ENCODE measurements around the gene RSPO4. TPM values are rescaled to one million over a fixed set of nuclear protein-coding genes. Genes with fewer than 3 reads are reported as not detected.

Gene RSPO4
- total and polyA plus RNA-seq, 9 of the 15 experiments (the other 6 are each of a cell fraction or from before 2014, with no cell fraction given) = 0.04 to 0.34 TPM; not detected in 7

GRCh38 chr20:957544-957943 lies 44.6 kb downstream of the RSPO4 start:
- in situ Hi-C loops (cut with MboI) = no loop called here
- peak in 1 of 4 experiments; percentile 13 for DNase-seq (ENCODE audit: extremely low read depth in 1 of 4, low spot score in 3 of 4)
- Histone ChIP-seq H2AFZ (ENCODE audit: low read depth, low read length) (no peak overlapping the region), H3K36me3 (ENCODE audit: control insufficient read depth, insufficient read depth, low read length) (no peaks in the 10 kb centered on the region), H3K4me1 (replicated peaks in 1 of 2; ENCODE audit: control insufficient read depth in 2 of 2, insufficient read depth in 2 of 2, low read length in 2 of 2) (peaks cover 0 to 9% of the 10 kb centered on the region in 2 experiments; a peak in 2 of 5 replicates), H3K79me2 (ENCODE audit: control insufficient read depth, insufficient read depth, low read length) (no peaks in the 10 kb centered on the region), H3K9me3 (replicated peaks; ENCODE audit: control insufficient read depth, insufficient read depth, low read depth, low read length) (no peaks in the 10 kb centered on the region), H3K4me2 (ENCODE audit: insufficient read depth, low read length) (no peak overlapping the region), H3K4me3 (no peak overlapping the region), H4K20me1 (replicated peaks; ENCODE audit: control insufficient read depth, insufficient read depth, low read length) (no peaks in the 10 kb centered on the region), H3K9ac (ENCODE audit: insufficient read depth in 1 of 2, low read depth in 2 of 2, low read length in 2 of 2) (no peak overlapping the region), H3K27me3 (ENCODE audit: control insufficient read depth in 2 of 2, insufficient read depth in 2 of 2, low read length in 2 of 2) (peaks cover 9 to 59% of the 10 kb centered on the region in 2 experiments), H3K9me1 (ENCODE audit: control insufficient read depth, insufficient read depth, low read length) (no peaks in the 10 kb centered on the region), H3K27ac (ENCODE audit: extremely low read depth, low read depth, low read length) (no peak overlapping the region)
- BruUV-seq (replicated peaks) = no TSS peak
- ChIA-PET POLR2A (no interaction called here), CTCF (ENCODE audit: low intra/inter-chr PET ratio) (interaction anchor here (0.6 kb wide), 1 partner anchor 119 kb away, joined by 3 read pairs; no protein-coding TSS in a partner anchor)
- WGBS (ENCODE audit: insufficient coverage, low coverage, missing lambda C conversion rate) = no CpG with 5 or more reads among the region's 1 CpG
- intact Hi-C loops (cut with micrococcal nuclease) = no loop called here
- no peak for ATAC-seq
- TF ChIP-seq RBFOX2 (IDR thresholded peaks at IDR 0.05; ENCODE audit: low read depth, low read length) = no peak
- no peak for TF ChIP-seq KAT8 (IDR thresholded peaks at IDR 0.05; ENCODE audit: low read depth)
- TF ChIP-seq TFE3 (CRISPR knock-in tag; IDR thresholded peaks at IDR 0.05) = no peak
- TF ChIP-seq RERE (CRISPR knock-in tag; IDR thresholded peaks at IDR 0.05; ENCODE audit: borderline replicate concordance) = no peak
- no peak for TF ChIP-seq POLR2AphosphoS5 (IDR thresholded peaks at IDR 0.05; ENCODE audit: control insufficient read depth, insufficient read depth, low read depth, low read length)
- no peak for TF ChIP-seq PTRF (tag; IDR thresholded peaks at IDR 0.05)
- no peak for TF ChIP-seq COPS2 (conservative IDR thresholded peaks at IDR 0.05)
- no peak for TF ChIP-seq FOXO4 (CRISPR knock-in tag; IDR thresholded peaks at IDR 0.05)
- no peak for FAIRE-seq
